Measurements from ENCODE around the gene OTOP1. TPM values are rescaled to one million over a fixed set of nuclear protein-coding genes. Genes with fewer than 3 reads are reported as not detected.

Gene OTOP1
- total RNA-seq (ENCODE audit: unreplicated experiment) = 1.4 TPM
- long read RNA-seq = 0 reads

- peaks cover 5% of the 10 kb centered on the region for H3K36me3 Mint-ChIP-seq (ENCODE audit: unreplicated experiment)
- H3K27me3 Mint-ChIP-seq (ENCODE audit: unreplicated experiment) = peaks cover 27% of the 10 kb centered on the region
- no peak for TF ChIP-seq CTCF (IDR thresholded peaks at IDR 0.05; ENCODE audit: partially characterized antibody, unreplicated experiment)
- H3K27ac Mint-ChIP-seq (ENCODE audit: unreplicated experiment) = no peak within 1 kb of the TSS
- H3K4me3 Mint-ChIP-seq (ENCODE audit: unreplicated experiment) = peak within 1 kb of the TSS; percentile 81
- H3K9me3 Mint-ChIP-seq (ENCODE audit: unreplicated experiment) = peaks cover 5% of the 10 kb centered on the region
- peak; percentile 46 for DNase-seq
- no peaks in the 10 kb centered on the region for H3K4me1 Mint-ChIP-seq (ENCODE audit: low read depth, unreplicated experiment)
Observed at GRCh38 chr4:4226606-4227438, at the start of gene OTOP1. OTOP1 (minus strand) TSS chr4:4226929; CDS start chr4:4226864, 65 bp downstream.

- H3K27ac Mint-ChIP-seq (ENCODE audit: unreplicated experiment) = no peak overlapping the region
- no peaks in the 10 kb centered on the region for H3K27me3 Mint-ChIP-seq (ENCODE audit: unreplicated experiment)
- H3K4me3 Mint-ChIP-seq (ENCODE audit: unreplicated experiment) = no peak overlapping the region
- TF ChIP-seq CTCF (IDR thresholded peaks at IDR 0.05; ENCODE audit: partially characterized antibody, unreplicated experiment) = no peak
- H3K36me3 Mint-ChIP-seq (ENCODE audit: unreplicated experiment) = peaks cover 5% of the 10 kb centered on the region
- H3K4me1 Mint-ChIP-seq (ENCODE audit: low read depth, unreplicated experiment) = no peaks in the 10 kb centered on the region
- no peak for DNase-seq
- H3K9me3 Mint-ChIP-seq (ENCODE audit: unreplicated experiment) = no peaks in the 10 kb centered on the region
Observed at GRCh38 chr4:4274226-4274625, 47.5 kb upstream of the OTOP1 start.

- DNase-seq = no peak
- Mint-ChIP-seq H3K27me3 (ENCODE audit: unreplicated experiment) (no peaks in the 10 kb centered on the region), H3K9me3 (ENCODE audit: unreplicated experiment) (no peaks in the 10 kb centered on the region), H3K36me3 (ENCODE audit: unreplicated experiment) (peaks cover 5% of the 10 kb centered on the region), H3K4me1 (ENCODE audit: low read depth, unreplicated experiment) (no peaks in the 10 kb centered on the region), H3K27ac (ENCODE audit: unreplicated experiment) (no peak overlapping the region), H3K4me3 (ENCODE audit: unreplicated experiment) (no peak overlapping the region)
- no peak for TF ChIP-seq CTCF (IDR thresholded peaks at IDR 0.05; ENCODE audit: partially characterized antibody, unreplicated experiment)
Observed at GRCh38 chr4:4271912-4272311, 45.2 kb upstream of the OTOP1 start.

GRCh38 chr4:4270529-4270928 lies 43.8 kb upstream of the OTOP1 start:
- Mint-ChIP-seq H3K27ac (ENCODE audit: unreplicated experiment) (no peak overlapping the region), H3K9me3 (ENCODE audit: unreplicated experiment) (no peaks in the 10 kb centered on the region), H3K4me1 (ENCODE audit: low read depth, unreplicated experiment) (no peaks in the 10 kb centered on the region), H3K36me3 (ENCODE audit: unreplicated experiment) (peaks cover 9% of the 10 kb centered on the region), H3K4me3 (ENCODE audit: unreplicated experiment) (no peak overlapping the region), H3K27me3 (ENCODE audit: unreplicated experiment) (peaks cover 3% of the 10 kb centered on the region)
- no peak for DNase-seq
- no peak for TF ChIP-seq CTCF (IDR thresholded peaks at IDR 0.05; ENCODE audit: partially characterized antibody, unreplicated experiment)

- H3K4me1 Mint-ChIP-seq (ENCODE audit: low read depth, unreplicated experiment) = no peaks in the 10 kb centered on the region
- H3K9me3 Mint-ChIP-seq (ENCODE audit: unreplicated experiment) = no peaks in the 10 kb centered on the region
- DNase-seq = no peak
- no peak overlapping the region for H3K4me3 Mint-ChIP-seq (ENCODE audit: unreplicated experiment)
- H3K27me3 Mint-ChIP-seq (ENCODE audit: unreplicated experiment) = peaks cover 3% of the 10 kb centered on the region
- no peak for TF ChIP-seq CTCF (IDR thresholded peaks at IDR 0.05; ENCODE audit: partially characterized antibody, unreplicated experiment)
- peaks cover 10% of the 10 kb centered on the region for H3K36me3 Mint-ChIP-seq (ENCODE audit: unreplicated experiment)
- H3K27ac Mint-ChIP-seq (ENCODE audit: unreplicated experiment) = no peak overlapping the region
Observed at GRCh38 chr4:4269856-4270255, 43.1 kb upstream of the OTOP1 start.
